Trophoblast cell (in vitro differentiated cells and primary cell): Measurements from ENCODE around the gene ACHE. TPM values are rescaled to one million over a fixed set of nuclear protein-coding genes. Genes with fewer than 3 reads are reported as not detected.
A peak's percentile ranks its signal among the peaks of the same experiment; 100 is the strongest.

Experiments
- DNase-seq, 2 donors: peaks; one replicate each; pipeline ENCODE4 v3.0.0-alpha.2; 2016
- H2AFZ ChIP-seq: 2 replicates; pipeline ENCODE4 v1.6.1; 2013; ENCODE audit warnings: low read length, moderate library complexity, mild to moderate bottlenecking; ENCODE audit not compliant: insufficient read depth, poor library complexity
- H2AK5ac ChIP-seq: 2 replicates; pipeline ENCODE4 v1.6.1; 2013; ENCODE audit warnings: mild to moderate bottlenecking, low read length
- H2BK120ac ChIP-seq: 2 replicates; pipeline ENCODE4 v1.6.1; 2013; ENCODE audit warnings: low read length, mild to moderate bottlenecking, moderate library complexity; ENCODE audit not compliant: insufficient read depth, poor library complexity
- H2BK12ac ChIP-seq: 2 replicates; pipeline ENCODE4 v1.6.1; 2013; ENCODE audit warnings: mild to moderate bottlenecking, low read length, moderate library complexity
- H2BK5ac ChIP-seq: 2 replicates; pipeline ENCODE4 v1.6.1; 2013; ENCODE audit warnings: low read length, low read depth, moderate library complexity, mild to moderate bottlenecking; ENCODE audit not compliant: poor library complexity
- H3K14ac ChIP-seq: 2 replicates; pipeline ENCODE4 v1.6.1; 2013; ENCODE audit warnings: mild to moderate bottlenecking, low read length
- H3K18ac ChIP-seq: 2 replicates; pipeline ENCODE4 v1.6.1; 2013; ENCODE audit warnings: mild to moderate bottlenecking, low read length
- H3K23ac ChIP-seq: 2 replicates; pipeline ENCODE4 v1.6.1; 2013; ENCODE audit warnings: low read length
- H3K27ac ChIP-seq: 2 replicates; pipeline ENCODE4 v1.5.1; 2013; ENCODE audit warnings: low read depth, mild to moderate bottlenecking, inconsistent platforms, low read length, moderate library complexity
- H3K27me3 ChIP-seq: 2 replicates; pipeline ENCODE4 v1.6.1; 2013; ENCODE audit warnings: inconsistent platforms, mild to moderate bottlenecking, low read length, moderate library complexity; ENCODE audit not compliant: insufficient read depth
- H3K36me3 ChIP-seq, 2 experiments: 1 replicate in 1 of 2; 2 replicates in 1 of 2; pipeline ENCODE4 v1.6.1; 2013; ENCODE audit warnings: low read length in 2 of 2, mild to moderate bottlenecking in 2 of 2, moderate library complexity in 1 of 2; ENCODE audit not compliant: insufficient read depth in 2 of 2, control insufficient read depth in 1 of 2
- H3K4ac ChIP-seq: 2 replicates; pipeline ENCODE4 v1.6.1; 2013; ENCODE audit warnings: low read depth, mild to moderate bottlenecking, low read length, moderate library complexity
- H3K4me1 ChIP-seq, 2 experiments: 1 replicate in 1 of 2; 2 replicates in 1 of 2; pipeline ENCODE4 v1.6.1; 2013; ENCODE audit warnings: low read length in 2 of 2, mild to moderate bottlenecking in 2 of 2, moderate library complexity in 1 of 2; ENCODE audit not compliant: insufficient read depth in 2 of 2, control insufficient read depth in 1 of 2
- H3K4me2 ChIP-seq: 2 replicates; pipeline ENCODE4 v1.6.1; 2013; ENCODE audit warnings: inconsistent platforms, mild to moderate bottlenecking, low read length, moderate library complexity
- H3K4me3 ChIP-seq: 2 replicates; pipeline ENCODE4 v1.5.1; 2013; ENCODE audit warnings: mild to moderate bottlenecking, low read depth, low read length, inconsistent platforms
- H3K79me1 ChIP-seq: one replicate; pipeline ENCODE4 v1.6.1; 2013; ENCODE audit warnings: low read length
- H3K79me2 ChIP-seq: 2 replicates; pipeline ENCODE4 v1.6.1; 2013; ENCODE audit warnings: low read length, mild to moderate bottlenecking; ENCODE audit not compliant: control insufficient read depth, insufficient read depth, poor library complexity
- H3K9ac ChIP-seq: 2 replicates; pipeline ENCODE4 v1.6.1; 2013; ENCODE audit warnings: mild to moderate bottlenecking, low read length
- H3K9me3 ChIP-seq: 2 replicates; pipeline ENCODE4 v1.6.1; 2013; ENCODE audit warnings: low read depth, mild to moderate bottlenecking, control low read depth, inconsistent platforms, low read length; ENCODE audit not compliant: insufficient read depth
- H4K12ac ChIP-seq: 2 replicates; pipeline ENCODE4 v1.6.1; 2013; ENCODE audit warnings: low read depth, mild to moderate bottlenecking, low read length, moderate library complexity
- H4K8ac ChIP-seq: 2 replicates; pipeline ENCODE4 v1.6.1; 2013; ENCODE audit warnings: low read depth, mild to moderate bottlenecking, low read length, moderate library complexity
- H4K91ac ChIP-seq: one replicate; pipeline ENCODE4 v1.6.1; 2013; ENCODE audit warnings: low read depth, mild to moderate bottlenecking, low read length, moderate library complexity
- WGBS: extraction: QIAGEN DNeasy Blood & Tissue Kit; methylation state at CpG from one replicate; pipeline ENCODE4 v1.1.7; 2013; ENCODE audit warnings: missing lambda C conversion rate; ENCODE audit not compliant: insufficient read length, insufficient coverage; ENCODE audit errors: extremely low coverage; 5-methylcytosine and 5-hydroxymethylcytosine counted together
- polyA plus RNA-seq: library from polyadenylated mRNA; stranded (reverse); fragments of 200-250 nt; gene quantifications from 2 replicates; pipeline ENCODE4 v1.2.3, GENCODE V29; 2013

ACHE gene
- 10.2 and 11.1 TPM in 2 replicates for polyA plus RNA-seq

- H3K9me3 ChIP-seq: no peaks in the 10 kb centered on the region
- peak within 1 kb of the TSS; percentile 20 for H3K14ac ChIP-seq
- H3K27ac ChIP-seq: no peak within 1 kb of the TSS
- WGBS: no CpG with 5 or more reads among the region's 32 CpGs
- no peak within 1 kb of the TSS for H2BK12ac ChIP-seq
- H4K91ac ChIP-seq: peak within 1 kb of the TSS; percentile 64
- peaks cover 12% of the 10 kb centered on the region for H3K79me1 ChIP-seq
- H2BK120ac ChIP-seq: peak within 1 kb of the TSS; percentile 69
- H2AK5ac ChIP-seq: no peak within 1 kb of the TSS
- no peak within 1 kb of the TSS for H4K12ac ChIP-seq
- no peak within 1 kb of the TSS for H3K23ac ChIP-seq
- peak within 1 kb of the TSS; percentile 54 for H4K8ac ChIP-seq
- peak within 1 kb of the TSS; percentile 25 for H2AFZ ChIP-seq
- H3K9ac ChIP-seq: no peak within 1 kb of the TSS
- peaks cover 26 to 40% of the 10 kb centered on the region in 2 experiments for H3K4me1 ChIP-seq
- no peak within 1 kb of the TSS for H2BK5ac ChIP-seq
- H3K36me3 ChIP-seq: peaks cover 10 to 13% of the 10 kb centered on the region in 2 experiments
- DNase-seq: no peak
- H3K79me2 ChIP-seq: peaks cover 5% of the 10 kb centered on the region
- peak within 1 kb of the TSS; percentile 67 for H3K4me3 ChIP-seq
- H3K4me2 ChIP-seq: peak within 1 kb of the TSS; percentile 85
- peak within 1 kb of the TSS; percentile 63 for H3K18ac ChIP-seq
- H3K27me3 ChIP-seq: peaks cover 9% of the 10 kb centered on the region
- peak within 1 kb of the TSS; percentile 17 for H3K4ac ChIP-seq
Observed at GRCh38 chr7:100895701-100895955, at the start of gene ACHE. Gene ACHE (minus strand): TSS chr7:100895888. CDS start chr7:100894232, 1,656 bp downstream.

GRCh38 chr7:100944138-100944537 lies 48.5 kb upstream of the ACHE start:
- Histone ChIP-seq H3K14ac (no peak overlapping the region), H2AK5ac (no peak overlapping the region), H3K23ac (no peak overlapping the region), H3K27me3 (no peaks in the 10 kb centered on the region), H4K8ac (no peak overlapping the region), H2BK12ac (no peak overlapping the region), H3K4me3 (no peak overlapping the region), H3K79me1 (no peaks in the 10 kb centered on the region), H2BK5ac (no peak overlapping the region), H3K18ac (no peak overlapping the region), H3K4me1 (no peaks in the 10 kb centered on the region), H3K4me2 (no peak overlapping the region), H3K9me3 (no peaks in the 10 kb centered on the region), H3K4ac (no peak overlapping the region), H2AFZ (no peak overlapping the region), H3K36me3 (no peaks in the 10 kb centered on the region), H4K12ac (no peak overlapping the region), H2BK120ac (no peak overlapping the region), H3K79me2 (no peaks in the 10 kb centered on the region), H3K27ac (no peak overlapping the region), H3K9ac (no peak overlapping the region), H4K91ac (no peak overlapping the region)
- WGBS: no CpG with 5 or more reads among the region's 4 CpGs
- no peak for DNase-seq

- H3K4me1 ChIP-seq: no peaks in the 10 kb centered on the region
- H3K9me3 ChIP-seq: no peaks in the 10 kb centered on the region
- H4K91ac ChIP-seq: no peak overlapping the region
- DNase-seq: no peak
- no peak overlapping the region for H2BK5ac ChIP-seq
- H2AK5ac ChIP-seq: no peak overlapping the region
- H3K9ac ChIP-seq: no peak overlapping the region
- H3K27me3 ChIP-seq: no peaks in the 10 kb centered on the region
- no peak overlapping the region for H3K4ac ChIP-seq
- H3K79me2 ChIP-seq: no peaks in the 10 kb centered on the region
- H3K23ac ChIP-seq: no peak overlapping the region
- no peak overlapping the region for H3K18ac ChIP-seq
- H2AFZ ChIP-seq: no peak overlapping the region
- no peak overlapping the region for H3K14ac ChIP-seq
- H2BK12ac ChIP-seq: no peak overlapping the region
- H4K8ac ChIP-seq: no peak overlapping the region
- H3K79me1 ChIP-seq: no peaks in the 10 kb centered on the region
- no peak overlapping the region for H3K4me3 ChIP-seq
- no peak overlapping the region for H3K27ac ChIP-seq
- no peaks in the 10 kb centered on the region for H3K36me3 ChIP-seq
- no CpG with 5 or more reads among the region's 5 CpGs for WGBS
- no peak overlapping the region for H2BK120ac ChIP-seq
- H3K4me2 ChIP-seq: no peak overlapping the region
- H4K12ac ChIP-seq: no peak overlapping the region
Observed at GRCh38 chr7:100943693-100944092, 48.0 kb upstream of the ACHE start.

- WGBS: no CpG with 5 or more reads among the region's 9 CpGs
- no peak overlapping the region for H2AFZ ChIP-seq
- no peak overlapping the region for H2BK5ac ChIP-seq
- no peaks in the 10 kb centered on the region for H3K79me2 ChIP-seq
- no peak overlapping the region for H2AK5ac ChIP-seq
- no peak overlapping the region for H3K4ac ChIP-seq
- H3K36me3 ChIP-seq: no peaks in the 10 kb centered on the region
- no peak for DNase-seq
- no peaks in the 10 kb centered on the region for H3K27me3 ChIP-seq
- H3K79me1 ChIP-seq: no peaks in the 10 kb centered on the region
- no peak overlapping the region for H3K27ac ChIP-seq
- no peak overlapping the region for H4K91ac ChIP-seq
- no peaks in the 10 kb centered on the region for H3K9me3 ChIP-seq
- H3K18ac ChIP-seq: no peak overlapping the region
- H3K23ac ChIP-seq: no peak overlapping the region
- H2BK12ac ChIP-seq: no peak overlapping the region
- no peak overlapping the region for H3K4me3 ChIP-seq
- no peak overlapping the region for H3K14ac ChIP-seq
- H4K12ac ChIP-seq: no peak overlapping the region
- no peak overlapping the region for H3K4me2 ChIP-seq
- no peaks in the 10 kb centered on the region for H3K4me1 ChIP-seq
- H3K9ac ChIP-seq: no peak overlapping the region
- H2BK120ac ChIP-seq: no peak overlapping the region
- H4K8ac ChIP-seq: no peak overlapping the region
Observed at GRCh38 chr7:100942045-100942774, 46.5 kb upstream of the ACHE start.
